Activated CD8-positive, alpha-beta memory T cell treated with anti-CD3 and anti-CD28 coated beads, Interleukin-2, amount 50 U/mL, for 48 hours (primary cell): ENCODE results near the gene CAP2.
"Not testable (repeated sequence)": the region's sequence is repeated elsewhere in the genome, so short reads cannot be mapped to it uniquely, and the experiment has no call there.

Source experiments
- DNase-seq: peaks from one replicate; pipeline ENCODE4 v3.0.0-alpha.2; 2020

CAP2 gene

DNA sequence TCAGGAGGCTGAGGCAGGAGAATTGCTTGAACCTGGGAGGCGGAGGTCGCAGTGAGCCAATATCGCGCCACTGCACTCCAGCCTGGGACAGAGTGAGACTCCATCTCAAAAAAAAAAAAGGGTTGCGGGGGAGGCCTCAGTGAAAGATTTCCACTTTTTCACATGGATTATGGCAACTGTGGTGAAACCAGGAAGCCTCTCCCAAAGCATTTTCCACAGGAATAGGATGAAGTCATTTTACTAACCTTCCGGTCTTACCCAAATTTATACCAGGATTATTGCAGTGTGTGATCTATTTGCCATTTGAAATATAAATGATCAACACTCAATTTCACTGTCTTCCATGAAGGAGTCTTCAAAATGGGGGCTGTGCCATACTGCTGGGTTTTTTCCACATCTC is 113.1 kb downstream of the CAP2 start:
- DNase-seq = no peak

- no peak for DNase-seq
These were observed 113.6 kb downstream of the CAP2 start for GRCh38 chr6:17506962-17507361.

DNA sequence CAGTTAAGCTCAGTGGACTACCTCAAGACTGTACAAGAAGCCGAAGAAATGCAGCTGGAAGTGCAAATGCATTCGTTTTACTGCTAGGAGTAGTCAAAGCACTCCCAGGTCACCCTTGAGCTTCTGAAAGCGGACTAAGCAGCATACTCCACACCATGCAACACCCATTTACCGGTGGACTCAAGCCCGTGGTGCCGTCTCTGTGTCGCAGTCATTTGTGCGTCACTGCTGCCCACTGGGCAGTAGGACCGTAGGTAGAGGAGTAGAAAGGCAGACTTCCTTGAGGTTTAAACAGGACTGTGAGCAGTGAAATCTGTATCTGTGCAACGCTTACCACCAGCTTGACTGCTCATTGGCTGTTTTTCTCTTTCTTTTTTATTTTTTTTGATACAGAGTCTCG is 117.7 kb downstream of the CAP2 start:
- no peak for DNase-seq

DNA sequence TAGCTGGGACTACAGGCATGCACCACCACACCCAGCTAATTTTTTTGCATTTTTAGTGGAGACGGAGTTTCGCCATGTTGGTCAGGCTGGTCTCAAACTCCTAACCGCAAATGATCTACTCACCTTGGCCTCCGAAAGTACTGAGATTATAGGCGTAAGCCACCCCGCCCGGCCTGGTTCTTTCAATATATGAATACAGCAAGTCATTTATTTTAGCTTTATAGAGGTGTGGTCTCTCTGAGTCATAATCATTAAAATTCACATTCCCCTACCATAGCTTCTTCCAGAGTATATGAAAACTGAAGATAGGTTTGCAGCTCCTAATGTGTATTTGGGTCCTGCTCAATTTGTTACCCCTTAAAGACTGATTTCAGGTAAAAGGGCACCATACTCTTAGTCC is 118.2 kb downstream of the CAP2 start:
- no peak for DNase-seq

GRCh38 chr6:17519120-17519519 is 125.7 kb downstream of the CAP2 start:
- no peak for DNase-seq

GRCh38 chr6:17525637-17526036 is 132.2 kb downstream of the CAP2 start:
- no peak for DNase-seq

DNA sequence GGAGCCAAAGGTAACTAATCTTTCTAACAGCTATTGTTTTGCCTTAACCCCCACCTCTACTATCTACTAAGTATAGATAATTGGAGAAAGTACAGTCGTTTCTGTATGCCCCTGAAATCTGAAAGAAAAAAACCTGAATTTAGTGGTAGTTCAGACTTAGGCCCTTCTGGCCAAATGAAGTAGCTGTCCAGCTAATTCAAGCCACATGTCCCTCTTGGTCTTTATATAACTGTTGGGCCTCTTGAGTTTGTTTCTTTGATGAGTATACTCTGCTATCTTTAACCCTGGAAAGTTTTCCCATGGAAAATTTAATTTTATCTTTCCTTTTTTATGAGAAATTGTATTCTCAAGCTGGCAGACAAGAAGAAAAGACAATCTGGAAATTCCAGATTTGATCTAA is 133.7 kb downstream of the CAP2 start:
- DNase-seq = no peak

- DNase-seq = no peak
These were observed 137.0 kb downstream of the CAP2 start for GRCh38 chr6:17530321-17530835.

DNA sequence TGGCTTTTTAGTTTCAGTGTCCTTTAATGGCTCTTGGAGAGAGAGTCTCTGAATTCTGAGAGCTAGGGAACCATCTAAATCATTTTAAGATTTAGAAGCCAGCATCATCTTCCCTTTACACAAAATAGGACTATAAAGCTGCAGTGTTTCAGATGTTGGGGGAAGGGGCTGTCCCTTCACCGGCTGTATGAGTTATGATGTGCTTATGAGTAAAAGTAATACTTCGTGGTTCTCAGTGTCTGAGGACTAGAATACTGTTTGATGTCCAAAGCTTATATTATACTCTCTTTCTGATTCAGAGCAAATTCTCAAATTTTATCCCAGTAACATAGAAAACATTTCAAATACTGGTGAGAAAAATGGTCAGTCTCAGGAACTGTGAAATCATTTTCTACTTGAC is 143.2 kb downstream of the CAP2 start:
- DNase-seq = no peak

DNA sequence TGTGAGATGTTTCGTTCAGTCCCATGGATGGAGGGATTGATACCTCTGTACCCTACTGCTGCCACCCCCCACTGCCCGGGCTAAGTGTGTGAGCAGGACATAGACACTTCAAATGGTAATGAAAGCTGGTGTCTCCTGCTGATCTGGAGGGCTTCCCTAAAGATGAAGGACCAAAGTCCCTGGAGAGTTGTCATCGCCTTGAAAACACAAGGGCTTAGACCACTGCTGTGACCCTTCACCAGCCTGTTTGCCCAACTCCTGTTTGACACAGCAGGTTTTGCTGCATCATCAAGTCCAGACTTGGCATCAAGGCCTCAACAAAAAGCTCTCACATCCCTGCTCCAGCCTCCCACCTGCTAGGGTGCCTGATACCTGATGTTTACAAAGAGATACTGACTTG is 148.8 kb downstream of the CAP2 start:
- DNase-seq = no peak

GRCh38 chr6:17545681-17546080 is 152.3 kb downstream of the CAP2 start:
- not testable (repeated sequence) for DNase-seq

DNA sequence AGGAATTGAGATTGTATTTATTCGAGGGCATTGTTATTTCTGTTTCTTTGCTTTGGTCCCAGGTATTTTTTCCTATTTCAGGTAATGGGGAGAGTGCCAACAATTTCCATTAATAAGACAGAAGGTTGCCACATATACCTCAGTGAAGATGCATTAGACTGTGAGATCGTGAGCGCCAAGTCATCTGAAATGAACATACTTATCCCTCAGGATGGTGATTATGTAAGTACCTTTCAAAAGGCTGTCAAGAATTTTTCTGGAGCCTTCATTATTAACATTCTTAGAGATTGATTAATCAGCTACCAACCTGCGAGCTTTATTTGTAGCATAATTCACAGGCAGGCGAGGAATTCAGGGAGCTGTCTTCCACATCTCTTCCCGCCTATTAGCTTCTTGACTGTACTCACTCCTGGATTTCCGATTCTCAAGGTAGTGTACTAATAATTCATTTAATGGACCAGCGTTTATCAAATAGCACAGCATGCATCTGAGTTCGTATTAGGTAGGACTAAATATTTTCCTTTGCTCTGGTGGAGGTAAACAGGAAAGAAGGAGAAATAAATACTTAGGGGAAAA is 158.1 kb downstream of the CAP2 start:
- DNase-seq = no peak

DNA sequence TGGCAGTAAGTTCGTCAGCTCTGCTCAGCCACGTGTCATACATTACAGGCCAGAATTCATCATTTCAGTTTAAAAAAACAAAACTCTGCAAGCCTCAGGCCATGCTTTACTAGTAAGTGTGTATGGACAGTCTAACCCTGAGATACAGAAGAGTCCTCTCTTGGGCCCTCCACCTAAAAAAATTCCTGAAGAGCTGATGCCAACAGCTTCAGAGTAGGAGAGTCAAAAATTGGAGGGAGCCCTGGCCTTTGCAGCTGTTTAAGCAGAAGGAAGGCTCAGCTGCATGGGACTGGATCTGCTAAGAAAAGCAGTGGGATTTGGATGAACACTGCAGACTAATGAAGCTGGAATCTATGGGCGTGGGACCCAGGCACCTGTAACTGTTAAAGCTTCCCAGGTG is 159.5 kb downstream of the CAP2 start:
- DNase-seq = no peak

DNA sequence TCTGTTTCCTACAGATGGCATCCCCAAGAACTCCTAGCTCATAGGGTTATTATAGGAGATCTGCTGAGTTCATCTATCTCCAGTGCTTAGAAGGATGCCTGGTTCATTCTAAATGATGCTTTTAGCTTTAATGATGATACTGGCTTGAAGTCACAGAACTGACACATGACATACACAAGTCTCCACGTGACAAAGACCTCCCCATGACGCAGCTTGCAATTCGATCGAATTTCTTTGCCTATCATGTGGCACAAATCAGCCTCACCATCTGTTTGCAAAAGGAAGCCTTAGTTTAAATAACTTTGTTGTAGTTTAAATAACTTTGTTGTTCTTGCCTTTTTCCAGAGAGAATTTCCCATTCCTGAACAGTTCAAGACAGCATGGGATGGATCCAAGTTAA is 162.6 kb downstream of the CAP2 start:
- DNase-seq = no peak

- DNase-seq = no peak
These were observed 169.2 kb downstream of the CAP2 start for GRCh38 chr6:17562636-17563035.

- no peak for DNase-seq
These were observed 172.0 kb downstream of the CAP2 start for GRCh38 chr6:17565399-17565798.

DNA sequence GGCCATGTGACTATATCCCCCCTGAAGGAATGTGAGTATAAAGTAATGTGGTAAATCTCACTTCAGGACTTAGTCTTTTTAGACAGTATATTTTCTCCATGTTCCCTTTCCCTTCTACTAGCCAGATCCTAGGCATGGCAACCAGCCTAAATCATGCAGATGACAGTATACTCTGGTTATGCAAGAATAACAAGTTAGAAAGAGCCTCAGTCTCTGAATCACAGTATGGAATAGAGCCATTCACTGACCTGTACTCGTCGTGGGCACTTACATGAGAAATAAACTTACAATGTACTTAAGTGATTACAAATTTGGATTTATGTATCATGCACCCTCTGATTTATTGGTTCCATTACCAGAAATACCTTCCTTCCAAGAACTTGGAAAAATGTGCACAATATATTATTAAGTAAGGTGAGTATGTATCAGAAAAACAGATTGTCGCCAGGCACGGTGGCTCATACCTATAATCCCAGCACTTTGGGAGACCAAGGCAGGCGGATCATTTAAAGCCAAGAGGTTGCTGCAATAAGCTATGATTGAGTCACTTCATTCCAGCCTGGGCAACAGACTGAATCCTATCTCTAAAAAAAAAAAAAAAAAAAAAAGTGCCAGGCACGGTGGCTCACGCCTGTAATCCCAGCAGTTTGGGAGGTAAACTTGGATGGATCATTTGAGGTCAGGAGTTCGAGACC is 181.6 kb downstream of the CAP2 start:
- no peak for DNase-seq

DNA sequence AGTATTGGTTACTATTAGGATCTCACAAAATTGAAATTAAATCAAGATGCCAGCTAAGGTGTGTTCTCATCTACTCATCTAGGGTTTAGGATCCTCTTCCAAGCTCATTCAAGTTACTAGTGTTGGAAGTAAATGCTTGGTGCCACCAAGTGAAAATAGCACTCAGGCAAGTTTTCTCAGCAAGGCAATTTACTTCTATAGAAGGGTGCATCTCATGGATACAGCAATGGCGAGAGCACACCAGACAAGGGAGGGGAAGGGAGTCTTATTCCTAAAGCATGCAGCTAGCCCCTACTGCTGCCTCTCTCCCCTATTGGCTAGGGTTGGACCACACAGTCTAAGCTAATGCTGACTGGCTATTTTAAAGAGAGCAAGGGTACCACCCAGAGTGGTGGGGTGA is 183.7 kb downstream of the CAP2 start:
- no peak for DNase-seq

- DNase-seq = peak; percentile 73
These were observed 187.2 kb downstream of the CAP2 start for GRCh38 chr6:17580518-17581048.

- not testable (repeated sequence) for DNase-seq
These were observed 187.9 kb downstream of the CAP2 start for GRCh38 chr6:17581282-17581681.

- DNase-seq = no peak
These were observed 190.4 kb downstream of the CAP2 start for GRCh38 chr6:17583811-17584210.

DNA sequence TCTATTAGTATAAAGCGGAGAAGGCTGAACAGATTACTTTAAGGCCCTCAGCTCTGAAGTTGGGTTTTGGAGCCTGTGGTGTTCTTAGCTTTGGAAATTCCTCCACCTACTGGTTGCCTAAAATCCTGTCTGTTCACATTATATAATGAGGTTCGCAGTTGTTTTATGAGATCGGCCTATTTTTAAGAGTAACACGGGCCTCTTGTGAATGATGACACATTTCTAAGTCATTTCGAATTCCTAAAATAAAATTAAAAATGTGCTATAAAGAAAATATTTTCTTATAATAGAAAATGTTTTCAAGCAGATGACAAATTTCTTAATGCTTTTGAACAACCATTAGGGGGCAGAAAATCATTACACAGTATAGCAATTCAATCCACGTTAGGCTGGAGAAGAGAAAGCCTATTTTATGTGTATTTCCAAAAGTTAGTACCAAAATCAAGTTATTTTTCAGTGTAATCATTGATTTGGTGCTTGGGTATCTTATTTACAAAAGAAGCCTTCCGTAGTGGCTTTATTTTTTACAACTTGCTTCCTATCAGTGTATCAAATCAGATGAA is 190.9 kb downstream of the CAP2 start:
- DNase-seq = no peak

GRCh38 chr6:17585766-17586490 is 192.5 kb downstream of the CAP2 start:
- DNase-seq = no peak

- not testable (repeated sequence) for DNase-seq
These were observed 193.2 kb downstream of the CAP2 start for GRCh38 chr6:17586623-17587022.
